ENCODE measurements around the gene LRCH1.

The LRCH1 gene

GRCh38 chr13:46530084-46530935 lies 22.7 kb upstream of the LRCH1 start:
- in situ Hi-C loops (cut with MboI; ENCODE audit: low sequenced_read_pairs): loop anchor here (25.0 kb wide), 1 partner anchor 182 kb away; no protein-coding TSS in a partner anchor

- in situ Hi-C loops (cut with MboI; ENCODE audit: low sequenced_read_pairs): loop anchor here (25.0 kb wide), 1 partner anchor 180 kb away; no protein-coding TSS in a partner anchor
Measured at GRCh38 chr13:46531953-46532352, 21.0 kb upstream of the LRCH1 start.

GRCh38 chr13:46535002-46535401 lies 18.0 kb upstream of the LRCH1 start:
- in situ Hi-C loops (cut with MboI; ENCODE audit: low sequenced_read_pairs): loop anchor here (25.0 kb wide), 1 partner anchor 177 kb away; no protein-coding TSS in a partner anchor

- in situ Hi-C loops (cut with MboI; ENCODE audit: low sequenced_read_pairs): loop anchor here (25.0 kb wide), 1 partner anchor 176 kb away; no protein-coding TSS in a partner anchor
Measured at GRCh38 chr13:46535825-46536224, 17.1 kb upstream of the LRCH1 start.

DNA sequence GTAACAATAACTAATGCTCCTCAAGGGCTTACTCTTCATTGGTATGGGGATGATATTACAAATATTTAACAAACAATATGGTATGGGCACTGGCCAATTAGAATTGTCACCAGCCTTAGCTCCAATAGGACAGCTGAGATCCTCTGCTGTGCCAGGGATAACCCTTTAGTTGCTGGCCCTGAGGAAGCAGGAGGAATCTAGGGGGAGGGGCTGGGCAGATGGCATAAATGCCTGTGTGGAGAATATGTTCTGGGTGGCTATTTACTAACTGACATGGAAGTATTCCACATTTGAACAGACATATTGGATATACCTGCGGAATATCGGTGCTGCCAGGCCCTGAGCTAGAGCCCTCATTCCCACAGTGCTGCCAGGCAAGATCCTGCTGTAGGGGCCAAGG lies 16.6 kb upstream of the LRCH1 start:
- in situ Hi-C loops (cut with MboI; ENCODE audit: low sequenced_read_pairs): loop anchor here (25.0 kb wide), 1 partner anchor 176 kb away; no protein-coding TSS in a partner anchor

GRCh38 chr13:46539231-46539630 lies 13.7 kb upstream of the LRCH1 start:
- in situ Hi-C loops (cut with MboI; ENCODE audit: low sequenced_read_pairs): loop anchor here (25.0 kb wide), 1 partner anchor 173 kb away; no protein-coding TSS in a partner anchor

DNA sequence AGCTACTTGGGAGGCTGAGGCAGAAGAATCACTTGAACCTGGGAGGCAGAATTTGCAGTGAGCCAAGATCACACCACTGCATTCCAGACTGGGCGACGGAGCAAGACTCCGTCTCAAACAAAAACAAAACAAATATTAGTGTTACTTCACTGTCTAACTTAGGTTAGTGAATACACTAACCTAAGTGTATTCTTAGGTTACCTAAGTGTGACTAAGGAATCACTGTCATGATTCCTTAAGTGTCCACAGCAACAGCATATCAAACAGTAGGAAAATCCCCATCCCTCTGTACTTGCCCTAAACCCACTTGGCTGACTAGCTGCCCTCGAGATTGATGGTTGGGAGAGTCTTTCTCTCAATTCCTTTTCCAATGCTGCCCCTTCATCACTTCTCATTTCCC lies 11.8 kb upstream of the LRCH1 start:
- in situ Hi-C loops (cut with MboI; ENCODE audit: low sequenced_read_pairs): loop anchor here (25.0 kb wide), 1 partner anchor 171 kb away; no protein-coding TSS in a partner anchor

DNA sequence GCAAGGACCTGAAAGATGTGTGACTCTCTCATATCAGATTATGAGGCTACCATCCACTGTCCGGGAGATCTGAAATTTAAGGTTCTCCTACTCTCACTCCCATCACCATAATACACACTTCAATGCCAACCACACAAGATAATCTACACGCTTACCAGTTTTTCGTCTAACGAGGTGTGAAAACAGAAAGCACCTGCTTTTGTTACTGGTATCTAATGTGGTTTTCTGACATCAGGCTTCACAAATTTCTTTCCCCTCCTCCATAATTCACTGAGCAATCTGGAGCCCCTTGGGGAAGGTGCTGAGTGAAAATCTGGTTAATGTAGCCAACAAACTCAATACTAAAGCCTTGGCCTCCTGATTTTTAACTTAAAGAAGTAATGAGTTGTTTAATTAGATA lies 10.1 kb upstream of the LRCH1 start:
- in situ Hi-C loops (cut with MboI; ENCODE audit: low sequenced_read_pairs): loop anchor here (25.0 kb wide), 1 partner anchor 169 kb away; no protein-coding TSS in a partner anchor

GRCh38 chr13:46543287-46543686 lies 9.7 kb upstream of the LRCH1 start:
- in situ Hi-C loops (cut with MboI; ENCODE audit: low sequenced_read_pairs): loop anchor here (25.0 kb wide), 1 partner anchor 169 kb away; no protein-coding TSS in a partner anchor

DNA sequence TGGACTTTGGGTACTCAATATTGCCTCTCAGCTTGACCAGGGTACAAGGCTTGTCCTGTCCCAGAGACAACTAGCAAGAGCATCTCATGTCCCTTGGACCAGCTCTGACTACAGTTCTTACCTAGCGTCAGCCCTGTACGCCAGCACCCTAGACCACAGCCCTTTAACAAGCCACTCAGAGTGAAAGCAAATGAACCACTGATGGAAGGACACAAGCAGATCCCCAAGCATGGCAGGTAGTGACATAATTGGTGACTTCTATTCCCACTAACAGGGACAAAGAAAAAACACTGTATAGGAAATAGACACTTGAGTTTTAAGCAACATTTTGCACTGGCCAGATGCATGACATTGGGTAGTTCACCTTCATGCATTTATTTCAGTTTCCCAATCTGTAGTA lies 8.8 kb upstream of the LRCH1 start:
- in situ Hi-C loops (cut with MboI; ENCODE audit: low sequenced_read_pairs): loop anchor here (25.0 kb wide), 1 partner anchor 168 kb away; no protein-coding TSS in a partner anchor

DNA sequence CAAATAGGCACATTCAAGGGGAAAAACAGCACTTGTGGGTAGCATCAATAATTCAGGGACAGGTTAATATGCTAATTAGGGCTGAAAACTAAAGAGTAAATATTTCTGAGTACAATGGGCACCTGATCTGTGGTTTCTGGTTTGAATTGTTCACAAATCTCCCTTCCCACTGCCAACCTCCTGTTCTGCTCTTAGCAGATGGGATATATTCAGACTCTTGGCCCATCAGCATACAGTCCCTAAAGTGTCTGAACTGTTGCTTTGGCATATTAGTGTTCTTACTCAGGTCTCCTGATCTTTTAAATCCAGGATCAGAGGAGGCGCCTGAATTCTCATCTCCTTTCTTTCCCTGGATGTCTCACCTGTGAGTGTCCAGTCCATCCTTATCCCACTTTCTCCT lies 8.2 kb upstream of the LRCH1 start:
- in situ Hi-C loops (cut with MboI; ENCODE audit: low sequenced_read_pairs): loop anchor here (25.0 kb wide), 1 partner anchor 167 kb away; no protein-coding TSS in a partner anchor

GRCh38 chr13:46546084-46546768 lies 6.7 kb upstream of the LRCH1 start:
- in situ Hi-C loops (cut with MboI; ENCODE audit: low sequenced_read_pairs): loop anchor here (25.0 kb wide), 1 partner anchor 166 kb away; no protein-coding TSS in a partner anchor

DNA sequence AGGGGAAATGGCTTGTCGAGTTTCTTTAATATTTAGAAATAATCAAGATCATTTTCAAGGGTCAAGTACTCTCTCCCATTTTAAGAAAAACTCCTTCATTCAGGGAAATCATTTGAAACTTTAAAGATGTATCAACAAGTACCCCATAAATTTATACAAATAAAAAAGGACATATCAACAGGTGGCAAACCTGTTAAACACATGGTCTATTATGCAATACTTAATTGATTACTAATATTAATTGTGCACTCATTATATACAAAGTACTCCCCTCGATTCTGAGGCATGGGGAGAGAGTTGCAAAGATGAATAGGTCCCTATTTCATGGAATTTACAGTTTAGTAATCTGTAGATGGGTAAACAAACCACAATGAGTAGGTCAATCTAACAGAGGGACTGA lies 2.1 kb upstream of the LRCH1 start:
- in situ Hi-C loops (cut with MboI; ENCODE audit: low sequenced_read_pairs): no loop called here

DNA sequence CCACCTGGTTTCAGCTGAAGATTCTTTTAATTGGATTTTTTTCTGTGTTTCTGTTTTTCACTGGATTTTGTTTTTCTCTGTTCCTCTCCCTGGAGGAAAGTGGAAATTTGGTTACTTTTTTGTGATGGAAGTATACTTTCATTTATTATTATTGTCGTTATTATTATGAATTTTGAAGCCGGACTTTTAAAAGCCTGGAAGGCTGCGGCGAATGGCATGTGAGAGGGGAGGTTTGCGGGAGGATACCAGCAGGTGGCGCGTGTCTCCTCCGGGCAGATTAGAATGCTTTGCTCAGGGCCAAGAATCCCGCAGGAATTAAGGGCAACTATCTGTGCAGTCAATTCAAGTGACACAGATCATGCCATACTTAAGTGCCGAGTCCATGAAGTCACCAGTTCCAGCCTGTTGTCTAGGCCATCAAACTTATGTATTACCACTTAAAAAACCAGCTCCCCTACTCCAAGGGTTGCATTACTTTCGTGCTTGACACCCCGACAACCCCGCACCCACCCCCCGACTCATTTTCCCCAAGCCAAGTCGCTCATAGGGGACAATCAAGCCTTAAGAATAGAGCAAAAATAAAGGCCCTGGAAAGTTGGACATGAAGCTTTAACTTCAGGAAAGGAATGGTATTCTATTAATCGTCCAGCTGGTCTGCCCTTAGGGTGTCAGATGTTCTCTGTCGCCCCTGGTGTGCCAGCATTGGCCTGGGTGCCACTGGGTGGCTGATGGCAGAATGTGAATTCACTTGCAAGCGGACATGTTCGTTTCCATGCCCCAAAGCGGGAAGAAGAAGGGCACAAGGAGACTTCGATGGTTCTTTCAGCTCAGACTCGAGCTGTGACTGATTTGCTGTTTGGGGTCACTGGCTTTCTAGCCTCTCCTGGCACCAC lies 1.3 kb upstream of the LRCH1 start:
- in situ Hi-C loops (cut with MboI; ENCODE audit: low sequenced_read_pairs): no loop called here

DNA sequence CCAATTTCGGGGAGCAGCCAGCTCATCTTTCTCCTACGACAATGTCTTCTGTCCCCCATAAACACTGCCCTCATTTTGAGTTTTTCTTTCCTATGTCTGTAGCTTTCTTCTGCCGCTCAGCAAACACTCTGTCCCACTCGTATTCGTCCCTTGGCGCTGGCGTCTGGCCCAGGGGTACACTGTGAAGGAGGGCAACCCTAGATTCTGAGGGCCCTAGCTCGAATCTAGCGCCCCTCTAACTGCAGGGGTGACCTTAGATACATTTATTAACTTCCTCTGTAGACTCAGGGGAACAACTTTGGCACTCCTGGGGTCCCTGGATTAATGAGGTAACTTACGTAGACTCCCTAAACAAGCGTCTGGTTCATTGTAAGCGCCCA lies 677 bp upstream of the LRCH1 start:
- in situ Hi-C loops (cut with MboI; ENCODE audit: low sequenced_read_pairs): no loop called here

GRCh38 chr13:46553521-46553885 lies 533 bp downstream of the LRCH1 start:
- in situ Hi-C loops (cut with MboI; ENCODE audit: low sequenced_read_pairs): no loop called here

DNA sequence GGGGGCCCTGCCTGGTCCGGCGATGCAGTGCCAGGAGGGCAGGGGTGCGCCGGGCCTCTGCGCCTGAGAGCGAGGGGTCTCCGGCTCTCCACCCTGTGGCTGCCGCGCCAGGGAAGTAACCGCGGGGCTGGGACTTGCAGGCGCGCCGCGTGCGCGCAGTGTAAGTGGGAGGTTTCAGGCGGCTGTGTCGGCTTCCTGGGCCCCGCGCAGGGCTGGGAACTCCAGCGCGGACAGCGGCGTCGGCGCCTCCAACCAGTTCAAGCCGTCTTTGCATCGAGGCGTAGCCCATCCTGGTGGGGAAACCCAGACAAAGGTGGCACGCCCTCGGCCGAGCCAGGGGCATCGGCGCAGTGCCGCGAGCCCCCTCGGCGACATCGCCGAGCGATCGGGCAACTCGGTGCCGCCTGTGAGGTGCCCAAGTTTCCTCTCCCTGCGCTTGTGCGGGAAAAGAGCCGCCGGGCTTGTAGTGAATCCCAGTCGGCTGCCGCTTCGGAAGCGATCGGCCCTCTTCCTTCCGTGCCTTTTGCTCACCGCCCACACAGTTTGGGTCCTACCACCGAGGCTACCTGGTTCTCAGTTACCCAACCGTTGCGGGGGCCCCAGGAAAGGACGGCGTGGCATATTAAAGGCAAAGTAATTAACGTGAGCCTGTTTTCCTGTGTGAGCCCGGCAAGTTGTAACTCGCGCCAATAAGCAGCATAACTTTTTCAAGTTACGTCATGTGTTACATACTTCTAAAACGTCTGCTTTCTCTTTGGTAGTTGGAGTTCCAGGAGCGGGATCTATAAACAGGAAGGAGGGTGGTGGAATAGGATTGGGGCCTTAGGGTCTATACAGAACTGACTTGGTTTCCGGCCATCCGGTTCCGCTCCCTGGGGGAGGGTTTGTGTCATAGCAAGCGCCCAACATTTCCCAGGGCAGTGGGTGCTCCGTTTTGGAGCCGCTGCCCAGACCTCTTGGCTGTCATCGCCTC lies 1.2 kb downstream of the LRCH1 start:
- in situ Hi-C loops (cut with MboI; ENCODE audit: low sequenced_read_pairs): no loop called here

- in situ Hi-C loops (cut with MboI; ENCODE audit: low sequenced_read_pairs): no loop called here
Measured at GRCh38 chr13:46554951-46555350, 2.0 kb downstream of the LRCH1 start.

DNA sequence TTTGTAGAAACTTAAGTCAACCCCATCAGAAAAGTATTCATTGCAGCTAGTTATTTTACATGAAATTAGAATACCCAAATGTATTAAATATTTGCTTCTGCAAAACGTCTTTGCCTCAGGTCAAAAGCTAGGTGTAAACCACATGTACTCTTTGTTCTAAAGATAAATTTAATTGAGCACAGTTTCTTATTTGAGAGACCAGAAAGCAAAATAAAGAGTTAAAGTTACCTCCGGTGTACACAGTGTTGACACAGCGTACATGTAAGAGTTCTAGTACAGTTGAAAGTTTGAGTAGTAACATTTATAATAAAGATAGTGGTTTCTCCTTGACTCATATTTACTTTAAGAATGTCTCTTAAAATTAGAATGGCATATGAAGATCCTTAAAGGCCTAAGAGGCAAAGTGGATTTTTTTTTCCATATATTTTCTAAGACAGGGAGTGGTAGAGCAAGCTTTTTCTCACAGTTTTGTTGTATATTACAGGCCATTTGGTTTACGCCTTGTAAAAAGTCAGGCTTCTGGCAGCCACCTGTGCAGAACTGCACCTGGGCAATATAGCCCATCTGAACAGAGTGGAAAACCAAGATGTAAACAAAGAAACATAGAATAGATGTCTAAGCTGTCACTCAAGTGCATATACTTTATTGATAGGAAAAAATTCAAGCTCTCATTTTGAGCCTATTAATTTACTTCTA lies 2.9 kb downstream of the LRCH1 start:
- in situ Hi-C loops (cut with MboI; ENCODE audit: low sequenced_read_pairs): no loop called here

Measured in HL-60/S4 treated with retinoic acid at 250 ng/mL for 4 days and 3 days (cell line).